ENCODE data around the gene ELK3. TPM values are rescaled to one million over a fixed set of nuclear protein-coding genes. Genes with fewer than 3 reads are reported as not detected.

Gene ELK3
- polyA plus RNA-seq, 1 experiment = 31.2 TPM

GRCh38 chr12:96212456-96213375 is 18.5 kb downstream of the ELK3 start:
- TF ChIP-seq CTCF (IDR thresholded peaks at IDR 0.05; ENCODE audit: low read depth, low read length) = no peak
- no peak overlapping the region for H3K27ac ChIP-seq (ENCODE audit: low read depth, low read length)
- no peaks in the 10 kb centered on the region for H3K9me3 ChIP-seq (ENCODE audit: control insufficient read depth, insufficient read depth, low read length)
- ChIA-PET CTCF (interaction anchor here (2.3 to 9.5 kb wide), 2 partner anchors 154 to 304 kb away, joined by 17 to 158 read pairs; no protein-coding TSS in a partner anchor), POLR2A (no interaction called here)
- DNase-seq (ENCODE audit: low read depth, low spot score) = no peak
- no peak overlapping the region for H3K4me3 ChIP-seq (ENCODE audit: low read depth, low read length)
- H3K27me3 ChIP-seq (ENCODE audit: control insufficient read depth, insufficient read depth, low read length) = no peaks in the 10 kb centered on the region

- no peak overlapping the region for H3K4me3 ChIP-seq (ENCODE audit: low read depth, low read length)
- no peak for TF ChIP-seq CTCF (IDR thresholded peaks at IDR 0.05; ENCODE audit: low read depth, low read length)
- DNase-seq (ENCODE audit: low read depth, low spot score) = no peak
- CTCF ChIA-PET = interaction anchor here (1.2 to 9.5 kb wide), 4 partner anchors 8 to 155 kb away, joined by 3 to 158 read pairs (median 40); no protein-coding TSS in a partner anchor
- H3K27me3 ChIP-seq (ENCODE audit: control insufficient read depth, insufficient read depth, low read length) = no peaks in the 10 kb centered on the region
- H3K27ac ChIP-seq (ENCODE audit: low read depth, low read length) = no peak overlapping the region
- H3K9me3 ChIP-seq (ENCODE audit: control insufficient read depth, insufficient read depth, low read length) = no peaks in the 10 kb centered on the region
- POLR2A ChIA-PET = no interaction called here
Measured at GRCh38 chr12:96213869-96214268, 19.7 kb downstream of the ELK3 start.

GRCh38 chr12:96215919-96216273 is 21.7 kb downstream of the ELK3 start:
- Histone ChIP-seq H3K27me3 (ENCODE audit: control insufficient read depth, insufficient read depth, low read length) (no peaks in the 10 kb centered on the region), H3K4me3 (ENCODE audit: low read depth, low read length) (no peak overlapping the region), H3K27ac (ENCODE audit: low read depth, low read length) (no peak overlapping the region), H3K9me3 (ENCODE audit: control insufficient read depth, insufficient read depth, low read length) (no peaks in the 10 kb centered on the region)
- DNase-seq (ENCODE audit: low read depth, low spot score) = no peak
- CTCF ChIA-PET = interaction anchor here (0.6 to 9.5 kb wide), 40 partner anchors 8 to 301 kb away, joined by 3 to 158 read pairs (median 6); partner anchors contain the start of genes AMDHD1 and CCDC38
- no peak for TF ChIP-seq CTCF (IDR thresholded peaks at IDR 0.05; ENCODE audit: low read depth, low read length)
- POLR2A ChIA-PET = interaction anchor here (0.9 kb wide), 1 partner anchor 301 kb away, joined by 6 read pairs; no protein-coding TSS in a partner anchor

- DNase-seq (ENCODE audit: low read depth, low spot score) = no peak
- peak overlapping the region; percentile 98 for H3K27ac ChIP-seq (ENCODE audit: low read depth, low read length)
- CTCF ChIA-PET = interaction anchor here (0.8 to 1.1 kb wide), 2 partner anchors 10 to 298 kb away, joined by 3 to 4 read pairs; no protein-coding TSS in a partner anchor
- no peaks in the 10 kb centered on the region for H3K27me3 ChIP-seq (ENCODE audit: control insufficient read depth, insufficient read depth, low read length)
- H3K4me3 ChIP-seq (ENCODE audit: low read depth, low read length) = peak overlapping the region; percentile 25
- no peaks in the 10 kb centered on the region for H3K9me3 ChIP-seq (ENCODE audit: control insufficient read depth, insufficient read depth, low read length)
- POLR2A ChIA-PET = interaction anchor here (1.3 to 2.5 kb wide), 3 partner anchors 15 to 30 kb away, joined by 3 to 9 read pairs (median 5); no protein-coding TSS in a partner anchor
- TF ChIP-seq CTCF (IDR thresholded peaks at IDR 0.05; ENCODE audit: low read depth, low read length) = no peak
Measured at GRCh38 chr12:96218989-96219678, 25.0 kb downstream of the ELK3 start.

Data from AG04450 (cell line).